IMR-90 (cell line): ENCODE results near the gene SERPIND1. TPM values are rescaled to one million over a fixed set of nuclear protein-coding genes. Genes with fewer than 3 reads are reported as not detected.

Source experiments
- ATAC-seq: fragments of 200-7000 bp; cut with Tn5 transposase; 2 replicates; pipeline ENCODE4 v1.9.1; 2020; ENCODE audit warnings: low read depth, mild to moderate bottlenecking, moderate library complexity
- BruUV-seq: library from RNA; stranded (reverse); fragments of 400-500 nt; replicated peaks from 2 replicates; lab custom pipeline; 2021; lab: Mats Ljungman, UMichigan
- CTCF ChIA-PET: fragments of 300-600 bp; formaldehyde crosslinking; extraction: SDS; loops from one replicate; lab custom pipeline; 2021; ENCODE audit warnings: antibody characterized with exemption; lab: Yijun Ruan, JAX
- POLR2A ChIA-PET: fragments of 300-600 bp; sonication (Branson Sonifier 250); formaldehyde crosslinking; loops from one replicate; lab custom pipeline; 2022; ENCODE audit warnings: antibody characterized with exemption; ENCODE audit not compliant: unreplicated experiment; lab: Charles Lee
- DNase-seq: peaks from one replicate; pipeline ENCODE4 v3.0.0; 2013
- H2AFZ ChIP-seq: replicated peaks from 2 replicates; pipeline ENCODE3; 2013; ENCODE audit warnings: low read length, mild to moderate bottlenecking; ENCODE audit not compliant: poor library complexity
- H2AK5ac ChIP-seq: 2 replicates; pipeline ENCODE4 v1.6.1; 2013; ENCODE audit warnings: low read depth, low read length, inconsistent platforms
- H2AK9ac ChIP-seq: replicated peaks from 2 replicates; pipeline ENCODE3; 2013; ENCODE audit warnings: mild to moderate bottlenecking, low read depth, low read length, moderate library complexity; ENCODE audit not compliant: poor library complexity
- H2BK120ac ChIP-seq: 2 replicates; pipeline ENCODE4 v1.6.1; 2013; ENCODE audit warnings: low read depth, low read length, inconsistent platforms
- H2BK15ac ChIP-seq: 3 replicates; pipeline ENCODE4 v1.6.1; 2013; ENCODE audit warnings: low read depth, low read length, inconsistent platforms
- H2BK20ac ChIP-seq: 2 replicates; pipeline ENCODE4 v1.6.1; 2013; ENCODE audit warnings: low read depth, mild to moderate bottlenecking, inconsistent platforms, low read length, moderate library complexity
- H2BK5ac ChIP-seq: 2 replicates; pipeline ENCODE4 v1.6.1; 2013; ENCODE audit warnings: mild to moderate bottlenecking, low read depth, low read length, inconsistent platforms; ENCODE audit not compliant: poor library complexity, severe bottlenecking
- H3K14ac ChIP-seq: replicated peaks from 2 replicates; pipeline ENCODE4 v1.6.1; 2013; ENCODE audit warnings: low read depth, low read length, inconsistent platforms
- H3K18ac ChIP-seq: 2 replicates; pipeline ENCODE4 v1.6.1; 2013; ENCODE audit warnings: low read depth, low read length, control low read depth
- H3K23ac ChIP-seq: 2 replicates; pipeline ENCODE4 v1.6.1; 2013; ENCODE audit warnings: low read depth, low read length, inconsistent platforms
- H3K27ac ChIP-seq: 2 replicates; pipeline ENCODE4 v1.5.1; 2013; ENCODE audit warnings: mild to moderate bottlenecking, control low read depth, low read length; ENCODE audit not compliant: insufficient read depth
- H3K27me3 ChIP-seq: 2 replicates; pipeline ENCODE4 v1.6.1; 2013; ENCODE audit warnings: low read length; ENCODE audit not compliant: control insufficient read depth, insufficient read depth
- H3K36me3 ChIP-seq: 2 replicates; pipeline ENCODE4 v1.6.1; 2013; ENCODE audit warnings: low read length, mixed read lengths; ENCODE audit not compliant: control insufficient read depth, insufficient read depth
- H3K4ac ChIP-seq: 2 replicates; pipeline ENCODE4 v1.6.1; 2013; ENCODE audit warnings: low read depth, low read length, inconsistent platforms
- H3K4me1 ChIP-seq: 2 replicates; pipeline ENCODE4 v1.6.1; 2013; ENCODE audit warnings: low read length, mixed read lengths; ENCODE audit not compliant: control insufficient read depth, insufficient read depth
- H3K4me2 ChIP-seq: 2 replicates; pipeline ENCODE4 v1.6.1; 2013; ENCODE audit warnings: low read depth, mild to moderate bottlenecking, control low read depth, low read length, moderate library complexity
- H3K4me3 ChIP-seq: 2 replicates; pipeline ENCODE4 v1.5.1; 2013; ENCODE audit warnings: low read depth, mild to moderate bottlenecking, control low read depth, low read length, moderate library complexity; ENCODE audit not compliant: insufficient read depth
- H3K56ac ChIP-seq: 2 replicates; pipeline ENCODE4 v1.6.1; 2013; ENCODE audit warnings: low read length, inconsistent platforms; ENCODE audit not compliant: insufficient read depth; ENCODE audit errors: extremely low read depth
- H3K79me1 ChIP-seq, 2 experiments: 2 replicates each; pipeline ENCODE4 v1.6.1; 2013; ENCODE audit warnings: low read length in 2 of 2, inconsistent platforms in 1 of 2, low read depth in 1 of 2
- H3K9ac ChIP-seq: 2 replicates; pipeline ENCODE4 v1.6.1; 2013; ENCODE audit warnings: low read depth, low read length, control low read depth
- H3K9me1 ChIP-seq: 2 replicates; pipeline ENCODE4 v1.6.1; 2013; ENCODE audit warnings: low read length, inconsistent platforms; ENCODE audit not compliant: insufficient read depth
- H3K9me3 ChIP-seq: 2 replicates; pipeline ENCODE4 v1.6.1; 2013; ENCODE audit warnings: low read length; ENCODE audit not compliant: control insufficient read depth, insufficient read depth
- H4K20me1 ChIP-seq: 2 replicates; pipeline ENCODE4 v1.6.1; 2013; ENCODE audit warnings: low read length, inconsistent platforms; ENCODE audit not compliant: insufficient read depth
- H4K5ac ChIP-seq: 2 replicates; pipeline ENCODE4 v1.6.1; 2013; ENCODE audit warnings: mild to moderate bottlenecking, low read depth, low read length, control low read depth
- H4K8ac ChIP-seq, 2 experiments: 2 replicates each; pipeline ENCODE4 v1.6.1; 2013; ENCODE audit warnings: low read depth in 2 of 2, low read length in 2 of 2, control low read depth in 1 of 2, inconsistent platforms in 1 of 2
- H4K91ac ChIP-seq: 2 replicates; pipeline ENCODE4 v1.6.1; 2013; ENCODE audit warnings: low read depth, low read length, inconsistent platforms; ENCODE audit not compliant: insufficient read depth
- BHLHE40 ChIP-seq: fragments of 150-350 bp; IDR thresholded peaks from 2 replicates; pipeline ENCODE4 v1.6.1; 2016; ENCODE audit warnings: mild to moderate bottlenecking, low read depth, low read length
- CHD1 ChIP-seq: IDR thresholded peaks from 2 replicates; pipeline ENCODE4 v1.6.1; 2012; ENCODE audit warnings: low read depth, low read length, improper control_type of control experiment
- MAZ ChIP-seq: IDR thresholded peaks from 2 replicates; pipeline ENCODE4 v1.6.1; 2012; ENCODE audit warnings: low read depth, mild to moderate bottlenecking, low read length, improper control_type of control experiment, moderate library complexity, borderline replicate concordance
- NFE2L2 ChIP-seq: fragments of 150-350 bp; IDR thresholded peaks from 2 replicates; pipeline ENCODE4 v1.6.1; 2016; ENCODE audit warnings: low read depth, mild to moderate bottlenecking, low read length
- RAD21 ChIP-seq: IDR thresholded peaks from 2 replicates; pipeline ENCODE4 v1.6.1; 2012; ENCODE audit warnings: low read length, improper control_type of control experiment
- RFX5 ChIP-seq: IDR thresholded peaks from 2 replicates; pipeline ENCODE4 v1.8.0; 2012; ENCODE audit warnings: low read depth, mild to moderate bottlenecking, low read length, moderate library complexity
- SMC3 ChIP-seq: fragments of 150-350 bp; IDR thresholded peaks from 2 replicates; pipeline ENCODE4 v1.6.1; 2016; ENCODE audit warnings: low read depth, mild to moderate bottlenecking, antibody characterized with exemption, low read length, moderate library complexity
- WGBS, 2 experiments: methylation state at CpG; one replicate each; pipeline versions ENCODE4 v1.1.5 to v1.1.7; 2013; ENCODE audit warnings: missing lambda C conversion rate in 2 of 2; ENCODE audit not compliant: insufficient read length in 1 of 2; ENCODE audit errors: extremely low coverage in 2 of 2; 5-methylcytosine and 5-hydroxymethylcytosine counted together
- dilution Hi-C: fragments of 300-500 bp; cut with HindIII; formaldehyde crosslinking; loops from one replicate; pipeline ENCODE4 v1.14.3; 2018; ENCODE audit warnings: low sequenced_read_pairs; ENCODE audit not compliant: unreplicated experiment
- in situ Hi-C: fragments of 300-500 bp; cut with MboI; formaldehyde crosslinking; loops from 3 replicates; pipeline ENCODE4 v1.14.3; 2019; ENCODE audit warnings: low sequenced_read_pairs, inconsistent platforms, mixed read lengths
- intact Hi-C: fragments of 100-400 bp; cut with micrococcal nuclease; formaldehyde crosslinking; loops from 2 replicates; pipeline ENCODE4 v1.10.0; 2022
- polyA plus RNA-seq, 3 experiments: library from polyadenylated mRNA; depleted of rRNA; stranded (reverse); fragments of >200 nt; gene quantifications; 2 replicates each; pipeline ENCODE4 v1.2.3, GENCODE V29; 2012; ENCODE audit warnings: low replicate concordance in 1 of 3
- total RNA-seq: library from RNA; depleted of rRNA; stranded (reverse); fragments of >200 nt; gene quantifications from 2 replicates; pipeline ENCODE4 v1.2.3, GENCODE V29; 2012
- TF ChIP-seq, protein P1 (sequence below): fragments of 150-350 bp; IDR thresholded peaks from 2 replicates; pipeline ENCODE4 v1.6.1; 2016; ENCODE audit warnings: low read depth, mild to moderate bottlenecking, low read length, moderate library complexity, borderline replicate concordance

SERPIND1 gene
- total and polyA plus RNA-seq, 2 of the 4 experiments (the other 2 are of a cell fraction): 0.12 TPM; not detected in 1

DNA sequence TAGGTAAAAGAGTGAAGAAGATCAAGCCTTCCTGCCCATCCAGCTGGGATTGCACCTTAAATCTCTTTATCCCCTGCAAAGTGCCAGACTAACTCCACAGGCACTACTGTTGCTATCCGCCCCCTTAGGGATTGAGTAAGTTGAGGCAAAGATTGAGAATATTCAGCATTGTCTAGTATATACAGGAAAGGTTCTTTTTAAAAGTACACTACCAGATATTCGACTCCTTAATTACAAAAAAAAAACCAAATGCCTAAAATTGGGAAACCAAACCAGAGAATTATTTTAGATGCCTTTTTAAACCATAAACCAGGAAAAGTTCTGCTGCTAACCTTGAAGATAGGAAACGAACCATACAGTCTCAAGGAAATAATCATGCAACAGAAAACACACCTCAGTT lies 11.5 kb downstream of the SERPIND1 start:
- Histone ChIP-seq H2BK120ac (no peak overlapping the region), H3K9ac (no peak overlapping the region), H3K14ac (no peak overlapping the region), H2BK20ac (no peak overlapping the region), H3K27me3 (no peaks in the 10 kb centered on the region), H3K36me3 (peaks cover 22% of the 10 kb centered on the region), H2AK5ac (no peak overlapping the region), H3K18ac (no peak overlapping the region), H2AK9ac (no peak overlapping the region), H3K4me3 (no peak overlapping the region), H3K4ac (no peak overlapping the region), H3K9me1 (peaks cover 25% of the 10 kb centered on the region), H3K4me1 (peaks cover 6% of the 10 kb centered on the region), H2BK15ac (no peak overlapping the region), H3K23ac (no peak overlapping the region), H3K4me2 (no peak overlapping the region), H3K56ac (no peak overlapping the region), H4K91ac (no peak overlapping the region), H4K20me1 (peaks cover 6% of the 10 kb centered on the region; the same call in 1 of the 2 replicates), H4K8ac (no peak overlapping the region), H3K9me3 (no peaks in the 10 kb centered on the region), H2AFZ (no peak overlapping the region), H3K27ac (no peak overlapping the region), H2BK5ac (no peak overlapping the region), H4K5ac (no peak overlapping the region), H3K79me1 (peaks cover 4 to 26% of the 10 kb centered on the region in 2 experiments; a peak in 3 of 4 replicates)
- in situ Hi-C loops (loop anchor here (10.0 kb wide), 1 partner anchor 61 kb away; no protein-coding TSS in a partner anchor), intact Hi-C loops (no loop called here), dilution Hi-C loops (no loop called here)
- ChIA-PET POLR2A (no interaction called here), CTCF (no interaction called here)
- WGBS, 2 experiments: no CpG with 5 or more reads among the region's 3 CpGs
- no peak for TF ChIP-seq CHD1
- TF ChIP-seq RFX5: no peak
- TF ChIP-seq NFE2L2: no peak
- TF ChIP-seq, protein P1, sequence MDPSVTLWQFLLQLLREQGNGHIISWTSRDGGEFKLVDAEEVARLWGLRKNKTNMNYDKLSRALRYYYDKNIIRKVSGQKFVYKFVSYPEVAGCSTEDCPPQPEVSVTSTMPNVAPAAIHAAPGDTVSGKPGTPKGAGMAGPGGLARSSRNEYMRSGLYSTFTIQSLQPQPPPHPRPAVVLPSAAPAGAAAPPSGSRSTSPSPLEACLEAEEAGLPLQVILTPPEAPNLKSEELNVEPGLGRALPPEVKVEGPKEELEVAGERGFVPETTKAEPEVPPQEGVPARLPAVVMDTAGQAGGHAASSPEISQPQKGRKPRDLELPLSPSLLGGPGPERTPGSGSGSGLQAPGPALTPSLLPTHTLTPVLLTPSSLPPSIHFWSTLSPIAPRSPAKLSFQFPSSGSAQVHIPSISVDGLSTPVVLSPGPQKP: no peak
- no peak for TF ChIP-seq SMC3
- TF ChIP-seq RAD21: no peak
- no peak for TF ChIP-seq MAZ
- TF ChIP-seq BHLHE40: no peak
- no peak for ATAC-seq
- BruUV-seq: no TSS peak
- no peak for DNase-seq
